GM06990 (cell line): Measurements from ENCODE around the gene COL6A3.

Source experiments
- DNase-seq: peaks from one replicate; pipeline ENCODE4 v3.0.0-alpha.2; 2011; ENCODE audit not compliant: insufficient read length; ENCODE audit errors: extremely low read depth
- H3K27me3 ChIP-seq: replicated peaks from 2 replicates; pipeline ENCODE4 v1.6.0; 2011; ENCODE audit warnings: low read length; ENCODE audit not compliant: control insufficient read depth, insufficient read depth
- H3K36me3 ChIP-seq: 2 replicates; pipeline ENCODE4 v1.5.1; 2011; ENCODE audit warnings: low read length; ENCODE audit not compliant: control insufficient read depth, insufficient read depth
- H3K4me3 ChIP-seq: replicated peaks from 2 replicates; pipeline ENCODE4 v1.5.1; 2011; ENCODE audit warnings: low read depth, mild to moderate bottlenecking, control low read depth, low read length
- CTCF ChIP-seq: IDR thresholded peaks from 2 replicates; pipeline ENCODE4 v1.5.1; 2011; ENCODE audit warnings: low read length, control low read depth, mild to moderate bottlenecking, inconsistent platforms; ENCODE audit not compliant: insufficient read depth, poor library complexity, severe bottlenecking

COL6A3 gene

GRCh38 chr2:237389831-237390230 lies 24.1 kb downstream of the COL6A3 start:
- DNase-seq = no peak
- no peaks in the 10 kb centered on the region for H3K36me3 ChIP-seq
- H3K27me3 ChIP-seq = no peaks in the 10 kb centered on the region; the same call in 1 of the 2 replicates
- no peak for TF ChIP-seq CTCF
- no peak overlapping the region for H3K4me3 ChIP-seq

- DNase-seq = no peak
- no peaks in the 10 kb centered on the region for H3K36me3 ChIP-seq
- no peaks in the 10 kb centered on the region; the same call in 1 of the 2 replicates for H3K27me3 ChIP-seq
- H3K4me3 ChIP-seq = no peak overlapping the region
- no peak for TF ChIP-seq CTCF
Observed at GRCh38 chr2:237388036-237388435, 25.9 kb downstream of the COL6A3 start.

- H3K27me3 ChIP-seq = no peaks in the 10 kb centered on the region; the same call in none of the 2 replicates
- no peaks in the 10 kb centered on the region for H3K36me3 ChIP-seq
- H3K4me3 ChIP-seq = no peak overlapping the region
- TF ChIP-seq CTCF = no peak
- no peak for DNase-seq
Observed at GRCh38 chr2:237384672-237385020, 29.3 kb downstream of the COL6A3 start.

GRCh38 chr2:237383991-237384671 lies 29.8 kb downstream of the COL6A3 start:
- no peak for DNase-seq
- TF ChIP-seq CTCF = no peak
- Histone ChIP-seq H3K36me3 (no peaks in the 10 kb centered on the region), H3K4me3 (no peak overlapping the region), H3K27me3 (no peaks in the 10 kb centered on the region; the same call in none of the 2 replicates)

GRCh38 chr2:237380768-237381167 lies 33.2 kb downstream of the COL6A3 start:
- TF ChIP-seq CTCF = no peak
- Histone ChIP-seq H3K36me3 (no peaks in the 10 kb centered on the region), H3K4me3 (no peak overlapping the region), H3K27me3 (peaks cover 2% of the 10 kb centered on the region)
- no peak for DNase-seq

- H3K4me3 ChIP-seq = no peak overlapping the region
- DNase-seq = no peak
- no peaks in the 10 kb centered on the region for H3K36me3 ChIP-seq
- peaks cover 2% of the 10 kb centered on the region for H3K27me3 ChIP-seq
- no peak for TF ChIP-seq CTCF
Observed at GRCh38 chr2:237379636-237380035, 34.3 kb downstream of the COL6A3 start.
